Liver (tissue), 3 donors: Measurements from ENCODE around the gene RAB37.

Experiments used
- FOXA1 ChIP-seq: IDR thresholded peaks from 2 replicates; pipeline ENCODE4 v1.6.1; 2016; ENCODE audit warnings: antibody characterized with exemption
- JUND ChIP-seq, 2 donors: IDR thresholded peaks; 2 replicates each; pipeline ENCODE4 v1.6.1; 2016; ENCODE audit warnings: antibody characterized with exemption in 2 of 2
- MAX ChIP-seq: IDR thresholded peaks from 2 replicates; pipeline ENCODE4 v1.6.1; 2016; ENCODE audit warnings: antibody characterized with exemption
- NR2F2 ChIP-seq: IDR thresholded peaks from 2 replicates; pipeline ENCODE4 v1.6.1; 2016; ENCODE audit warnings: antibody characterized with exemption
- RAD21 ChIP-seq, 2 donors: IDR thresholded peaks; 2 replicates each; pipeline ENCODE4 v1.6.1; 2016; ENCODE audit warnings: antibody characterized with exemption in 2 of 2, mild to moderate bottlenecking in 2 of 2
- REST ChIP-seq: IDR thresholded peaks from 2 replicates; pipeline ENCODE4 v1.6.1; 2016; ENCODE audit warnings: antibody characterized with exemption, mild to moderate bottlenecking
- RXRA ChIP-seq, 2 donors: IDR thresholded peaks; 2 replicates each; pipeline ENCODE4 v1.6.1; 2017 to 2018; ENCODE audit warnings: antibody characterized with exemption in 2 of 2, mild to moderate bottlenecking in 1 of 2
- SP1 ChIP-seq: IDR thresholded peaks from 2 replicates; pipeline ENCODE4 v1.6.1; 2018; ENCODE audit warnings: antibody characterized with exemption, mild to moderate bottlenecking
- TAF1 ChIP-seq: conservative IDR thresholded peaks from 2 replicates; pipeline ENCODE4 v1.6.1; 2016; ENCODE audit warnings: antibody characterized with exemption, mild to moderate bottlenecking
- YY1 ChIP-seq: IDR thresholded peaks from 2 replicates; pipeline ENCODE4 v1.6.1; 2016; ENCODE audit warnings: antibody characterized with exemption, mild to moderate bottlenecking
- TF ChIP-seq, protein P1 (sequence below): fragments of 150-350 bp; IDR thresholded peaks from 2 replicates; pipeline ENCODE4 v1.5.1; 2017; ENCODE audit warnings: improper control_type of control experiment, low read depth, low read length; ENCODE audit not compliant: missing input control
- TF ChIP-seq, protein P2 (sequence below): IDR thresholded peaks from 2 replicates; pipeline ENCODE4 v1.6.1; 2016; ENCODE audit warnings: antibody characterized with exemption
- TF ChIP-seq, protein P3 (sequence below): IDR thresholded peaks from 2 replicates; pipeline ENCODE4 v1.6.1; 2016; ENCODE audit warnings: antibody characterized with exemption
- donor health status: healthy.
- donor health status: healthy.

DNA sequence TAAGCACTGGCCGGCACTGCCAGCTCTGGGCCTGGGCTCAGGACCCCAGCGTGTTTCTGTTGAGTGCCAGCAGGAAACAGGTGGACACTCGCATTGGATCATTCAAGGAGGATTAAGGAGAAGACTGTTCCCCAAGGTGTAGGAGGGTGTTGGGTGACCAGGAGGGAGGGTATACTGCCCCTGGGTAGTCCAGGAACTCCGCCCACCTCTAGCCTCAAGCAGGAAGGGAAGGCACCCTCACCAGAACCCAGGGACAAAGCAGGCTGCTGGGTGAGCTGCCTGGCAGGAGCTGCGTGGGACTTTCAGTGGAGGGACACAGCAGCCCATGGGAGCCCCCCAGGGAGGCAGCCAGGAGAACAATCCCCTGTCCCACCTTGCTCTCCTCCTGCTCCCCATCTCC is 7.7 kb upstream of the RAB37 start:
- TF ChIP-seq MAX: no peak
- TF ChIP-seq, protein P1, sequence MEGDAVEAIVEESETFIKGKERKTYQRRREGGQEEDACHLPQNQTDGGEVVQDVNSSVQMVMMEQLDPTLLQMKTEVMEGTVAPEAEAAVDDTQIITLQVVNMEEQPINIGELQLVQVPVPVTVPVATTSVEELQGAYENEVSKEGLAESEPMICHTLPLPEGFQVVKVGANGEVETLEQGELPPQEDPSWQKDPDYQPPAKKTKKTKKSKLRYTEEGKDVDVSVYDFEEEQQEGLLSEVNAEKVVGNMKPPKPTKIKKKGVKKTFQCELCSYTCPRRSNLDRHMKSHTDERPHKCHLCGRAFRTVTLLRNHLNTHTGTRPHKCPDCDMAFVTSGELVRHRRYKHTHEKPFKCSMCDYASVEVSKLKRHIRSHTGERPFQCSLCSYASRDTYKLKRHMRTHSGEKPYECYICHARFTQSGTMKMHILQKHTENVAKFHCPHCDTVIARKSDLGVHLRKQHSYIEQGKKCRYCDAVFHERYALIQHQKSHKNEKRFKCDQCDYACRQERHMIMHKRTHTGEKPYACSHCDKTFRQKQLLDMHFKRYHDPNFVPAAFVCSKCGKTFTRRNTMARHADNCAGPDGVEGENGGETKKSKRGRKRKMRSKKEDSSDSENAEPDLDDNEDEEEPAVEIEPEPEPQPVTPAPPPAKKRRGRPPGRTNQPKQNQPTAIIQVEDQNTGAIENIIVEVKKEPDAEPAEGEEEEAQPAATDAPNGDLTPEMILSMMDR: no peak
- no peak for TF ChIP-seq FOXA1
- TF ChIP-seq TAF1: no peak
- TF ChIP-seq RAD21 (IDR thresholded peaks at IDR 0.05): no peak
- TF ChIP-seq, protein P2, sequence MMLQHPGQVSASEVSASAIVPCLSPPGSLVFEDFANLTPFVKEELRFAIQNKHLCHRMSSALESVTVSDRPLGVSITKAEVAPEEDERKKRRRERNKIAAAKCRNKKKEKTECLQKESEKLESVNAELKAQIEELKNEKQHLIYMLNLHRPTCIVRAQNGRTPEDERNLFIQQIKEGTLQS: no peak
- no peak for TF ChIP-seq REST
- no peak for TF ChIP-seq RXRA (IDR thresholded peaks at IDR 0.05)
- TF ChIP-seq SP1: no peak
- no peak for TF ChIP-seq JUND (IDR thresholded peaks at IDR 0.05)
- no peak for TF ChIP-seq NR2F2
- TF ChIP-seq, protein P3, sequence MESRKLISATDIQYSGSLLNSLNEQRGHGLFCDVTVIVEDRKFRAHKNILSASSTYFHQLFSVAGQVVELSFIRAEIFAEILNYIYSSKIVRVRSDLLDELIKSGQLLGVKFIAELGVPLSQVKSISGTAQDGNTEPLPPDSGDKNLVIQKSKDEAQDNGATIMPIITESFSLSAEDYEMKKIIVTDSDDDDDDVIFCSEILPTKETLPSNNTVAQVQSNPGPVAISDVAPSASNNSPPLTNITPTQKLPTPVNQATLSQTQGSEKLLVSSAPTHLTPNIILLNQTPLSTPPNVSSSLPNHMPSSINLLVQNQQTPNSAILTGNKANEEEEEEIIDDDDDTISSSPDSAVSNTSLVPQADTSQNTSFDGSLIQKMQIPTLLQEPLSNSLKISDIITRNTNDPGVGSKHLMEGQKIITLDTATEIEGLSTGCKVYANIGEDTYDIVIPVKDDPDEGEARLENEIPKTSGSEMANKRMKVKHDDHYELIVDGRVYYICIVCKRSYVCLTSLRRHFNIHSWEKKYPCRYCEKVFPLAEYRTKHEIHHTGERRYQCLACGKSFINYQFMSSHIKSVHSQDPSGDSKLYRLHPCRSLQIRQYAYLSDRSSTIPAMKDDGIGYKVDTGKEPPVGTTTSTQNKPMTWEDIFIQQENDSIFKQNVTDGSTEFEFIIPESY: no peak
- TF ChIP-seq YY1: no peak
